SU-DHL-6 (cell line): Measurements from ENCODE around the gene ITSN1.

Experiments used
- H2AFZ ChIP-seq: fragments of 200-600 bp; sonication (generic); 2 replicates; pipeline ENCODE4 v1.6.1; 2014; ENCODE audit warnings: low read depth, mild to moderate bottlenecking, moderate library complexity, mixed read lengths, antibody characterized with exemption, low read length; ENCODE audit not compliant: severe bottlenecking
- H3F3A ChIP-seq: fragments of 200-600 bp; shearing (Covaris generic); 2 replicates; pipeline ENCODE4 v1.6.0; 2016; ENCODE audit warnings: antibody characterized with exemption, mild to moderate bottlenecking; ENCODE audit not compliant: insufficient read depth
- H3K27ac ChIP-seq: fragments of 200-600 bp; sonication (generic); 2 replicates; pipeline ENCODE4 v1.5.1; 2016; ENCODE audit warnings: low read depth, mild to moderate bottlenecking, low read length, moderate library complexity, mixed read lengths
- H3K27me3 ChIP-seq: fragments of 200-600 bp; sonication (generic), shearing (Covaris generic); 2 replicates; pipeline ENCODE4 v1.6.0; 2014; ENCODE audit warnings: mild to moderate bottlenecking, low read length
- H3K36me3 ChIP-seq: fragments of 200-600 bp; sonication (generic); 2 replicates; pipeline ENCODE4 v1.6.1; 2014; ENCODE audit warnings: mild to moderate bottlenecking, low read length, mixed read lengths
- H3K4me2 ChIP-seq: fragments of 300-600, 200-600 bp; shearing (Covaris generic), sonication (generic); 2 replicates; pipeline ENCODE4 v1.6.0; 2014; ENCODE audit warnings: low read length, low read depth, mild to moderate bottlenecking; ENCODE audit not compliant: poor library complexity, severe bottlenecking
- H3K4me3 ChIP-seq: fragments of 200-600 bp; sonication (generic); 2 replicates; pipeline ENCODE4 v1.5.1; 2014; ENCODE audit warnings: antibody characterized with exemption, low read length, mild to moderate bottlenecking, mixed read lengths; ENCODE audit not compliant: insufficient read depth, poor library complexity, severe bottlenecking
- H3K79me2 ChIP-seq: fragments of 200-600 bp; sonication (generic); 2 replicates; pipeline ENCODE4 v1.6.1; 2014; ENCODE audit warnings: mild to moderate bottlenecking, low read length, moderate library complexity; ENCODE audit not compliant: insufficient read depth
- H3K9ac ChIP-seq: fragments of 200-600 bp; sonication (generic); 2 replicates; pipeline ENCODE4 v1.7.0; 2014; ENCODE audit warnings: mild to moderate bottlenecking, low read length
- H3K9me2 ChIP-seq: fragments of 200-600 bp; sonication (generic); replicated peaks from 2 replicates; pipeline ENCODE4 v1.6.1; 2014; ENCODE audit warnings: low read length; ENCODE audit not compliant: insufficient read depth
- H3K9me3 ChIP-seq: fragments of 200-600 bp; sonication (generic); 2 replicates; pipeline ENCODE4 v1.6.1; 2014; ENCODE audit warnings: low read length, mixed read lengths; ENCODE audit not compliant: insufficient read depth
- H4K20me1 ChIP-seq: fragments of 200-600 bp; sonication (generic); 2 replicates; pipeline ENCODE4 v1.6.1; 2014; ENCODE audit warnings: low read depth, mild to moderate bottlenecking, antibody characterized with exemption, low read length, moderate library complexity, mixed read lengths
- EZH2phosphoT487 ChIP-seq: fragments of 200-600 bp; sonication (generic), shearing (Covaris generic); conservative IDR thresholded peaks from 2 replicates; pipeline ENCODE4 v1.6.1; 2018; ENCODE audit warnings: mild to moderate bottlenecking, antibody characterized with exemption, low read length, moderate library complexity, mixed read lengths
- TF ChIP-seq, protein P1 (sequence below): fragments of 200-600 bp; sonication (generic); IDR thresholded peaks from one replicate; pipeline ENCODE4 v1.5.1; 2017; ENCODE audit warnings: antibody characterized with exemption, mild to moderate bottlenecking, low read length, moderate library complexity; ENCODE audit not compliant: insufficient read depth, poor library complexity, severe bottlenecking

ITSN1 gene

DNA sequence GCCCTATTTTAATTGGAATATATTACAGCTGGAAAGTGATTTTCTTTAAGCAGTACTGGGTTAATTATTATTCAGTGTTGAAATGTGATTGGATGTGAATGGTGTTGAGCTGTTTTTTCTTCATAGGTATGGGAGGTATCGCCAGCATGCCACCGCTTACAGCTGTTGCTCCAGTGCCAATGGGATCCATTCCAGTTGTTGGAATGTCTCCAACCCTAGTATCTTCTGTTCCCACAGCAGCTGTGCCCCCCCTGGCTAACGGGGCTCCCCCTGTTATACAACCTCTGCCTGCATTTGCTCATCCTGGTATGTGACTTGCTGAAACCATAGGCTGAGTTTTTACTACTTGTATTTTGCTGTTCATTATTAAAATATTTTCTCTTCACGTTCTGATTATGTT lies 107.7 kb downstream of the ITSN1 start:
- H3K9ac ChIP-seq: no peak overlapping the region
- H3K4me2 ChIP-seq: no peak overlapping the region
- H3K27me3 ChIP-seq: no peaks in the 10 kb centered on the region
- H3K9me3 ChIP-seq: peaks cover 5% of the 10 kb centered on the region; the same call in 1 of the 2 replicates
- H3K79me2 ChIP-seq: no peaks in the 10 kb centered on the region
- H3K4me3 ChIP-seq: no peak overlapping the region
- TF ChIP-seq, protein P1, sequence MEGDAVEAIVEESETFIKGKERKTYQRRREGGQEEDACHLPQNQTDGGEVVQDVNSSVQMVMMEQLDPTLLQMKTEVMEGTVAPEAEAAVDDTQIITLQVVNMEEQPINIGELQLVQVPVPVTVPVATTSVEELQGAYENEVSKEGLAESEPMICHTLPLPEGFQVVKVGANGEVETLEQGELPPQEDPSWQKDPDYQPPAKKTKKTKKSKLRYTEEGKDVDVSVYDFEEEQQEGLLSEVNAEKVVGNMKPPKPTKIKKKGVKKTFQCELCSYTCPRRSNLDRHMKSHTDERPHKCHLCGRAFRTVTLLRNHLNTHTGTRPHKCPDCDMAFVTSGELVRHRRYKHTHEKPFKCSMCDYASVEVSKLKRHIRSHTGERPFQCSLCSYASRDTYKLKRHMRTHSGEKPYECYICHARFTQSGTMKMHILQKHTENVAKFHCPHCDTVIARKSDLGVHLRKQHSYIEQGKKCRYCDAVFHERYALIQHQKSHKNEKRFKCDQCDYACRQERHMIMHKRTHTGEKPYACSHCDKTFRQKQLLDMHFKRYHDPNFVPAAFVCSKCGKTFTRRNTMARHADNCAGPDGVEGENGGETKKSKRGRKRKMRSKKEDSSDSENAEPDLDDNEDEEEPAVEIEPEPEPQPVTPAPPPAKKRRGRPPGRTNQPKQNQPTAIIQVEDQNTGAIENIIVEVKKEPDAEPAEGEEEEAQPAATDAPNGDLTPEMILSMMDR: no peak
- TF ChIP-seq EZH2phosphoT487: no peak
- H3K9me2 ChIP-seq: no peaks in the 10 kb centered on the region
- H3K36me3 ChIP-seq: 0 out of 2 replicates have a peak, but pooled peaks cover 3% of the 10 kb centered on the region
- H3F3A ChIP-seq: no peaks in the 10 kb centered on the region
- no peak overlapping the region for H3K27ac ChIP-seq
- H2AFZ ChIP-seq: no peak overlapping the region
- H4K20me1 ChIP-seq: no peaks in the 10 kb centered on the region

DNA sequence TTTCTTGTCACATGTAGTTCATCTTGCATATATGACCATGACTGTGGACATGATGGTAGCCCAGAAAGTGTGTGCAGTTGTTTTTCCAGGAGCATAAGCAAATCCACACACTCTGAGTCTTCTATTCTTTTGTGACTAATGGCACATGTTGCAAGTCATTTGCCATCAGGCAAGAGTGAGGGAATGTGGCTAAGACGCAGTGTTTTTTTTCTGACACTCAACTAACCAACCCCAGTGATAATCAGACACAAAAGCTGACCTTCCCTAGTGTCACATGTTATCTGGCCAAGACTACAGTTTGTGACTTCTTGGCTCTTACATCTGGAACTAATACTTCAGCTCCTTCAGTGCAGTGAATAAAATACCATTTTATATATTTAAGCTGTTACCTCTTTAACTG lies 108.8 kb downstream of the ITSN1 start:
- Histone ChIP-seq H2AFZ (no peak overlapping the region), H4K20me1 (no peaks in the 10 kb centered on the region), H3K79me2 (no peaks in the 10 kb centered on the region), H3K4me3 (no peak overlapping the region), H3K9me3 (peaks cover 5% of the 10 kb centered on the region; the same call in 1 of the 2 replicates), H3K4me2 (no peak overlapping the region), H3K9me2 (no peaks in the 10 kb centered on the region), H3K36me3 (0 out of 2 replicates have a peak, but pooled peaks cover 3% of the 10 kb centered on the region), H3K27me3 (no peaks in the 10 kb centered on the region), H3F3A (no peaks in the 10 kb centered on the region), H3K9ac (no peak overlapping the region), H3K27ac (no peak overlapping the region)
- TF ChIP-seq, protein P1: no peak
- no peak for TF ChIP-seq EZH2phosphoT487

DNA sequence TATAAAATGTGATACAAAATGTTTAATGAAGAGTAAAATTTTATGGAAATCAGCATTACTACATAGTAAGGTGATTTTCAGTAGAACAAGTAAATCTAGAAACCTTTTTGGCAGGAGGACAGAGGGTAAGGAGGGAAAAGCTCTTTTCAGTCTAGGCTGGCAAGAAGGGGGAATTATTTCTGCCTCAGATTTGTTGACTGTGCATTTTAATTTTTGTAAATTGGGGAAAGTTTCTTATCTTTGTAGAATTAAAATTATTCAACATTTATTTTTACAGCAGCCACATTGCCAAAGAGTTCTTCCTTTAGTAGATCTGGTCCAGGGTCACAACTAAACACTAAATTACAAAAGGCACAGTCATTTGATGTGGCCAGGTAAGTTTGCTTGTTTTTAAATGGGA lies 109.2 kb downstream of the ITSN1 start:
- Histone ChIP-seq H3K9me2 (no peaks in the 10 kb centered on the region), H4K20me1 (no peaks in the 10 kb centered on the region), H2AFZ (no peak overlapping the region), H3K9ac (no peak overlapping the region), H3K79me2 (no peaks in the 10 kb centered on the region), H3K27ac (no peak overlapping the region), H3F3A (no peaks in the 10 kb centered on the region), H3K4me2 (no peak overlapping the region), H3K4me3 (no peak overlapping the region), H3K9me3 (peaks cover 5% of the 10 kb centered on the region; the same call in 1 of the 2 replicates), H3K27me3 (no peaks in the 10 kb centered on the region), H3K36me3 (0 out of 2 replicates have a peak, but pooled peaks cover 3% of the 10 kb centered on the region)
- no peak for TF ChIP-seq EZH2phosphoT487
- TF ChIP-seq, protein P1: no peak

DNA sequence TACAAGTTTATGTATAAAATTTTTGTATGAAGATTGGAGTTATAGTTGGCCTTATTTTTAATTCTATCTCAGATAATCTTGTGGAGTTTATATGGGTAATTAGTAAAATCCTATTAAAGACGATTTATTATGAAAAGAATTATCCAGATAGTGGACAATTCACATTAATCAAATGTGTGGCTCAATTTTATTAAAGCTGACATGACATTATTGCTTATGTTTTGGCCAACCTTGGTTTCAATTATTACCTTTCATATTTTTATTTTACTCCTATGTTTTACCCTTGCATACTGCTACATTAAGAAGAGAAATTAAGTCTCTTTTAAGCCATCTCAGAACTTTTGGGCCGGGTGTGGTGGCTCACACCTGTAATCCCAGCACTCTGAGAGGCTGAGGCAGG lies 110.0 kb downstream of the ITSN1 start:
- no peak for TF ChIP-seq EZH2phosphoT487
- TF ChIP-seq, protein P1: no peak
- Histone ChIP-seq H3K36me3 (0 out of 2 replicates have a peak, but pooled peaks cover 3% of the 10 kb centered on the region), H3F3A (no peaks in the 10 kb centered on the region), H3K4me2 (no peak overlapping the region), H3K9ac (no peak overlapping the region), H3K9me3 (peaks cover 4% of the 10 kb centered on the region; the same call in 1 of the 2 replicates), H3K4me3 (no peak overlapping the region), H2AFZ (no peak overlapping the region), H4K20me1 (no peaks in the 10 kb centered on the region), H3K79me2 (no peaks in the 10 kb centered on the region), H3K9me2 (no peaks in the 10 kb centered on the region), H3K27ac (no peak overlapping the region), H3K27me3 (no peaks in the 10 kb centered on the region)
